A673 (cell line): ENCODE measurements around the gene FADD. TPM values are rescaled to one million over a fixed set of nuclear protein-coding genes. Genes with fewer than 3 reads are reported as not detected.

Source experiments
- BruUV-seq: library from RNA; stranded (reverse); fragments of 400-500 nt; replicated peaks from 2 replicates; lab custom pipeline; 2021; lab: Mats Ljungman, UMichigan
- CTCF ChIA-PET: fragments of 300-600 bp; sonication (Branson Sonifier 250); formaldehyde crosslinking; loops from one replicate; lab custom pipeline; 2022; ENCODE audit warnings: antibody characterized with exemption; lab: Charles Lee
- POLR2A ChIA-PET: fragments of 300-600 bp; sonication (Branson Sonifier 250); formaldehyde crosslinking; loops from one replicate; lab custom pipeline; 2022; ENCODE audit warnings: antibody characterized with exemption; ENCODE audit not compliant: low non-redundant PET; lab: Charles Lee
- DNase-seq: peaks from one replicate; pipeline ENCODE4 v3.0.0-alpha.2; 2015; ENCODE audit warnings: low spot score
- H3K27ac ChIP-seq: fragments of 200-600 bp; sonication (generic); 2 replicates; pipeline ENCODE4 v1.5.1; 2016; ENCODE audit warnings: mixed run types, low read depth, mild to moderate bottlenecking, mixed read lengths, antibody characterized with exemption, low read length; ENCODE audit not compliant: poor library complexity, severe bottlenecking
- H3K27me3 ChIP-seq: fragments of 200-600 bp; sonication (generic); replicated peaks from 2 replicates; pipeline ENCODE4 v1.6.1; 2017; ENCODE audit warnings: mixed run types, low read depth, mild to moderate bottlenecking, mixed read lengths, antibody characterized with exemption, low read length; ENCODE audit not compliant: insufficient read depth, poor library complexity
- H3K36me3 ChIP-seq: fragments of 200-600 bp; sonication (generic); 2 replicates; pipeline ENCODE4 v1.6.1; 2016; ENCODE audit warnings: mixed run types, mild to moderate bottlenecking, mixed read lengths, antibody characterized with exemption, low read length; ENCODE audit not compliant: insufficient read depth, poor library complexity, severe bottlenecking
- H3K4me1 ChIP-seq: fragments of 200-600 bp; sonication (generic); 2 replicates; pipeline ENCODE4 v1.6.1; 2017; ENCODE audit warnings: mixed run types, mild to moderate bottlenecking, mixed read lengths, antibody characterized with exemption, low read length; ENCODE audit not compliant: insufficient read depth, poor library complexity, severe bottlenecking
- H3K4me3 ChIP-seq: fragments of 200-600 bp; sonication (generic); 2 replicates; pipeline ENCODE4 v1.5.1; 2016; ENCODE audit warnings: low read depth, mixed run types, mild to moderate bottlenecking, mixed read lengths, low read length; ENCODE audit not compliant: poor library complexity, severe bottlenecking
- H3K9me3 ChIP-seq: fragments of 200-600 bp; sonication (generic); 2 replicates; pipeline ENCODE4 v1.6.1; 2016; ENCODE audit warnings: mixed run types, low read depth, mild to moderate bottlenecking, mixed read lengths, antibody characterized with exemption, low read length; ENCODE audit not compliant: poor library complexity, severe bottlenecking
- CTCF ChIP-seq: fragments of 300-800, 200-600 bp; sonication (generic); conservative IDR thresholded peaks from 2 replicates; pipeline ENCODE4 v1.5.1; 2017; ENCODE audit warnings: low read depth, mild to moderate bottlenecking, antibody characterized with exemption, low read length, moderate library complexity, mixed read lengths
- EZH2 ChIP-seq: fragments of 200-600 bp; sonication (generic); IDR thresholded peaks from 2 replicates; pipeline ENCODE4 v1.6.1; 2017; ENCODE audit warnings: borderline replicate concordance, low read depth, mild to moderate bottlenecking, mixed read lengths, antibody characterized with exemption, low read length; ENCODE audit not compliant: poor library complexity, severe bottlenecking
- intact Hi-C: fragments of 100-400 bp; cut with micrococcal nuclease; formaldehyde crosslinking; loops from one replicate; pipeline ENCODE4 v1.10.0; 2022; ENCODE audit not compliant: unreplicated experiment
- total RNA-seq: library from RNA; stranded (reverse); gene quantifications from 2 replicates; pipeline ENCODE4 v1.2.3, GENCODE V29; 2021

FADD gene
- total RNA-seq, 1 experiment from 2014 or later: 62.7 TPM

GRCh38 chr11:70233962-70234361 lies 30.9 kb downstream of the FADD start:
- no peaks in the 10 kb centered on the region for H3K9me3 ChIP-seq
- no peaks in the 10 kb centered on the region for H3K36me3 ChIP-seq
- H3K4me1 ChIP-seq: no peaks in the 10 kb centered on the region
- ChIA-PET CTCF (no interaction called here), POLR2A (interaction anchor here (0.6 kb wide), 1 partner anchor 44 kb away, joined by 3 read pairs; no protein-coding TSS in a partner anchor)
- TF ChIP-seq CTCF (no peak), EZH2 (no peak)
- DNase-seq: no peak
- H3K4me3 ChIP-seq: no peak overlapping the region
- no peaks in the 10 kb centered on the region for H3K27me3 ChIP-seq
- intact Hi-C loops: no loop called here
- BruUV-seq: no TSS peak
- H3K27ac ChIP-seq: no peak overlapping the region

- ChIA-PET CTCF (no interaction called here), POLR2A (no interaction called here)
- TF ChIP-seq CTCF (no peak), EZH2 (no peak)
- no TSS peak for BruUV-seq
- intact Hi-C loops: no loop called here
- Histone ChIP-seq H3K4me3 (no peak overlapping the region), H3K27me3 (no peaks in the 10 kb centered on the region), H3K36me3 (no peaks in the 10 kb centered on the region), H3K9me3 (no peaks in the 10 kb centered on the region), H3K27ac (no peak overlapping the region), H3K4me1 (no peaks in the 10 kb centered on the region)
- no peak for DNase-seq
Observed at GRCh38 chr11:70240337-70240736, 37.2 kb downstream of the FADD start.

GRCh38 chr11:70241709-70242108 lies 38.6 kb downstream of the FADD start:
- H3K4me3 ChIP-seq: no peak overlapping the region
- no peak overlapping the region for H3K27ac ChIP-seq
- H3K27me3 ChIP-seq: no peaks in the 10 kb centered on the region
- TF ChIP-seq EZH2 (no peak), CTCF (no peak)
- H3K36me3 ChIP-seq: no peaks in the 10 kb centered on the region
- no peaks in the 10 kb centered on the region for H3K9me3 ChIP-seq
- H3K4me1 ChIP-seq: no peaks in the 10 kb centered on the region
- intact Hi-C loops: no loop called here
- DNase-seq: no peak
- CTCF ChIA-PET: no interaction called here
- no TSS peak for BruUV-seq
- POLR2A ChIA-PET: no interaction called here
